PC-9 (cell line): ENCODE measurements around the gene POMT1. TPM values are rescaled to one million over a fixed set of nuclear protein-coding genes. Genes with fewer than 3 reads are reported as not detected.

Source experiments
- BruUV-seq: library from RNA; stranded (reverse); fragments of 400-500 nt; replicated peaks from 2 replicates; lab custom pipeline; 2021; lab: Mats Ljungman, UMichigan
- CTCF ChIA-PET: fragments of 300-600 bp; sonication (Branson Sonifier 250); formaldehyde crosslinking; loops from one replicate; lab custom pipeline; 2022; ENCODE audit warnings: antibody characterized with exemption; lab: Charles Lee
- POLR2A ChIA-PET: fragments of 300-600 bp; sonication (Branson Sonifier 250); formaldehyde crosslinking; loops from one replicate; lab custom pipeline; 2022; ENCODE audit warnings: antibody characterized with exemption; ENCODE audit not compliant: unreplicated experiment; lab: Charles Lee
- DNase-seq, 2 experiments: peaks; one replicate each; pipeline versions ENCODE4 v3.0.0 to v3.0.0-alpha.2; 2015 to 2022; ENCODE audit warnings: mixed read lengths in 1 of 2
- H2AFZ ChIP-seq: fragments of 200-600 bp; sonication (generic); 2 replicates; pipeline ENCODE4 v1.8.1; 2017; ENCODE audit warnings: antibody characterized with exemption
- H3F3A ChIP-seq: fragments of 200-600 bp; sonication (generic); 2 replicates; pipeline ENCODE4 v1.8.1; 2017; ENCODE audit warnings: antibody characterized with exemption, mild to moderate bottlenecking, low read depth; ENCODE audit not compliant: insufficient read depth
- H3K27ac ChIP-seq: fragments of 200-600 bp; sonication (generic); 2 replicates; pipeline ENCODE4 v1.6.1; 2016; ENCODE audit warnings: mixed run types
- H3K27me3 ChIP-seq: fragments of 200-600 bp; sonication (generic); 2 replicates; pipeline ENCODE4 v1.6.1; 2016; ENCODE audit warnings: low read depth, mixed run types; ENCODE audit not compliant: insufficient read depth
- H3K36me3 ChIP-seq: fragments of 200-600 bp; sonication (generic); 2 replicates; pipeline ENCODE4 v1.6.1; 2016; ENCODE audit warnings: low read depth, mixed run types
- H3K4me1 ChIP-seq: fragments of 200-600 bp; sonication (generic); replicated peaks from 2 replicates; pipeline ENCODE4 v1.6.1; 2016; ENCODE audit warnings: mixed run types; ENCODE audit not compliant: insufficient read depth
- H3K4me2 ChIP-seq: fragments of 200-600 bp; sonication (generic); 2 replicates; pipeline ENCODE4 v1.6.1; 2017; ENCODE audit warnings: mixed run types
- H3K4me3 ChIP-seq: fragments of 200-600 bp; sonication (generic); 2 replicates; pipeline ENCODE4 v1.6.1; 2016; ENCODE audit warnings: mixed run types
- H3K79me2 ChIP-seq: fragments of 200-600 bp; sonication (generic); 2 replicates; pipeline ENCODE4 v1.6.1; 2017; ENCODE audit warnings: low read depth, mixed run types
- H3K9me2 ChIP-seq: fragments of 200-600 bp; sonication (generic); 2 replicates; pipeline ENCODE4 v1.8.1; 2017; ENCODE audit warnings: mild to moderate bottlenecking; ENCODE audit not compliant: insufficient read depth
- H3K9me3 ChIP-seq: fragments of 200-600 bp; sonication (generic); 2 replicates; pipeline ENCODE4 v1.8.1; 2016; ENCODE audit warnings: low read depth; ENCODE audit not compliant: insufficient read depth
- H4K20me1 ChIP-seq: fragments of 200-600 bp; sonication (generic); 2 replicates; pipeline ENCODE4 v1.8.1; 2017; ENCODE audit not compliant: insufficient read depth
- CTCF ChIP-seq: fragments of 200-600 bp; sonication (generic); conservative IDR thresholded peaks from 2 replicates; pipeline ENCODE4 v1.6.1; 2017; ENCODE audit warnings: mixed run types, antibody characterized with exemption, mild to moderate bottlenecking, moderate library complexity
- EZH2 ChIP-seq: fragments of 200-600 bp; sonication (generic); IDR thresholded peaks from 2 replicates; pipeline ENCODE4 v1.8.0; 2017; ENCODE audit warnings: antibody characterized with exemption, low read depth
- intact Hi-C: fragments of 100-400 bp; cut with micrococcal nuclease; formaldehyde crosslinking; loops from one replicate; pipeline ENCODE4 v1.10.0; 2022; ENCODE audit not compliant: unreplicated experiment
- total RNA-seq: library from RNA; stranded (reverse); gene quantifications from 2 replicates; pipeline ENCODE4 v1.2.3, GENCODE V29; 2021

The POMT1 gene
- total RNA-seq, 1 experiment from 2014 or later = 35.3 TPM

GRCh38 chr9:131468031-131468430 lies 34.7 kb upstream of the POMT1 start:
- no peak for DNase-seq
- H4K20me1 ChIP-seq = peaks cover 72% of the 10 kb centered on the region
- TF ChIP-seq EZH2 (no peak), CTCF (no peak)
- CTCF ChIA-PET = interaction anchor here (0.6 kb wide), 1 partner anchor 12 kb away, joined by 4 read pairs; no protein-coding TSS in a partner anchor
- POLR2A ChIA-PET = no interaction called here
- intact Hi-C loops = no loop called here
- H3K36me3 ChIP-seq = peaks cover 48% of the 10 kb centered on the region
- peaks cover 15% of the 10 kb centered on the region for H3K79me2 ChIP-seq
- H2AFZ ChIP-seq = no peak overlapping the region
- no peak overlapping the region for H3K27ac ChIP-seq
- H3K4me3 ChIP-seq = no peak overlapping the region
- BruUV-seq = no TSS peak
- peaks cover 37% of the 10 kb centered on the region; the same call in 1 of the 2 replicates for H3F3A ChIP-seq
- no peaks in the 10 kb centered on the region for H3K4me1 ChIP-seq
- no peaks in the 10 kb centered on the region for H3K27me3 ChIP-seq
- H3K4me2 ChIP-seq = no peak overlapping the region
- no peaks in the 10 kb centered on the region for H3K9me3 ChIP-seq
- no peaks in the 10 kb centered on the region for H3K9me2 ChIP-seq

GRCh38 chr9:131469356-131469755 lies 33.4 kb upstream of the POMT1 start:
- H3K79me2 ChIP-seq = peaks cover 10% of the 10 kb centered on the region
- H4K20me1 ChIP-seq = peaks cover 61% of the 10 kb centered on the region
- H3F3A ChIP-seq = peaks cover 41% of the 10 kb centered on the region; the same call in 1 of the 2 replicates
- H3K4me2 ChIP-seq = no peak overlapping the region
- TF ChIP-seq EZH2 (no peak), CTCF (no peak)
- H2AFZ ChIP-seq = no peak overlapping the region
- H3K9me2 ChIP-seq = no peaks in the 10 kb centered on the region
- H3K9me3 ChIP-seq = no peaks in the 10 kb centered on the region
- ChIA-PET CTCF (no interaction called here), POLR2A (no interaction called here)
- BruUV-seq = no TSS peak
- no peak overlapping the region for H3K27ac ChIP-seq
- H3K36me3 ChIP-seq = peaks cover 42% of the 10 kb centered on the region
- intact Hi-C loops = no loop called here
- no peak for DNase-seq
- H3K4me3 ChIP-seq = no peak overlapping the region
- H3K4me1 ChIP-seq = no peaks in the 10 kb centered on the region
- no peaks in the 10 kb centered on the region for H3K27me3 ChIP-seq

- Histone ChIP-seq H3F3A (peaks cover 36% of the 10 kb centered on the region; the same call in 1 of the 2 replicates), H3K4me2 (no peak overlapping the region), H3K9me2 (no peaks in the 10 kb centered on the region), H4K20me1 (peaks cover 58% of the 10 kb centered on the region), H3K79me2 (peaks cover 10% of the 10 kb centered on the region), H3K27ac (no peak overlapping the region), H3K36me3 (peaks cover 36% of the 10 kb centered on the region), H3K4me3 (no peak overlapping the region), H3K27me3 (no peaks in the 10 kb centered on the region), H3K4me1 (no peaks in the 10 kb centered on the region), H3K9me3 (no peaks in the 10 kb centered on the region), H2AFZ (no peak overlapping the region)
- ChIA-PET CTCF (no interaction called here), POLR2A (interaction anchor here (0.6 kb wide), 1 partner anchor 93 kb away, joined by 6 read pairs; no protein-coding TSS in a partner anchor)
- no TSS peak for BruUV-seq
- intact Hi-C loops = no loop called here
- TF ChIP-seq EZH2 (no peak), CTCF (no peak)
- no peak for DNase-seq
Observed at GRCh38 chr9:131469951-131470350, 32.8 kb upstream of the POMT1 start.
